GM23338 (cell line): Measurements from ENCODE around the gene DDX4. TPM values are rescaled to one million over a fixed set of nuclear protein-coding genes. Genes with fewer than 3 reads are reported as not detected.
"Not testable (repeated sequence)": the region's sequence is repeated elsewhere in the genome, so short reads cannot be mapped to it uniquely, and the experiment has no call there.

Experiments used
- ATAC-seq: fragments of 200-7000 bp; cut with Tn5 transposase; 3 replicates; pipeline ENCODE4 v1.9.1; 2020
- DNase-seq: peaks from one replicate; pipeline ENCODE4 v3.0.0-alpha.2; 2015; ENCODE audit warnings: low spot score
- H2AFZ ChIP-seq: fragments of 200-600 bp; sonication (generic); 2 replicates; pipeline ENCODE4 v1.8.0; 2016; ENCODE audit warnings: antibody characterized with exemption, mild to moderate bottlenecking, moderate library complexity
- H3F3A ChIP-seq: fragments of 200-600 bp; sonication (generic); replicated peaks from 2 replicates; pipeline ENCODE4 v1.8.0; 2017; ENCODE audit warnings: antibody characterized with exemption, mixed run types, low read depth
- H3K27ac ChIP-seq: fragments of 200-600 bp; sonication (generic); 2 replicates; pipeline ENCODE4 v1.6.1; 2016; ENCODE audit warnings: low read depth
- H3K27me3 ChIP-seq: fragments of 200-600 bp; sonication (generic); 2 replicates; pipeline ENCODE4 v1.8.0; 2016; ENCODE audit warnings: mild to moderate bottlenecking, mixed run types, moderate library complexity; ENCODE audit not compliant: insufficient read depth
- H3K36me3 ChIP-seq: fragments of 200-600 bp; sonication (generic); 2 replicates; pipeline ENCODE4 v1.8.0; 2016; ENCODE audit warnings: mild to moderate bottlenecking; ENCODE audit not compliant: insufficient read depth
- H3K4me1 ChIP-seq: fragments of 200-600 bp; sonication (generic); 2 replicates; pipeline ENCODE4 v1.8.0; 2016; ENCODE audit warnings: mild to moderate bottlenecking, moderate library complexity; ENCODE audit not compliant: insufficient read depth
- H3K4me2 ChIP-seq: fragments of 200-600 bp; sonication (generic); 2 replicates; pipeline ENCODE4 v1.7.1; 2017; ENCODE audit warnings: mixed run types
- H3K4me3 ChIP-seq: fragments of 200-600 bp; sonication (generic); 2 replicates; pipeline ENCODE4 v1.6.1; 2016; ENCODE audit warnings: mixed run types
- H3K79me2 ChIP-seq: fragments of 200-600 bp; sonication (generic); replicated peaks from 2 replicates; pipeline ENCODE4 v1.8.0; 2017; ENCODE audit warnings: mild to moderate bottlenecking; ENCODE audit not compliant: insufficient read depth
- H3K9me2 ChIP-seq: fragments of 200-600 bp; sonication (generic); 2 replicates; pipeline ENCODE4 v1.8.0; 2017; ENCODE audit not compliant: insufficient read depth
- H4K20me1 ChIP-seq: fragments of 200-600 bp; sonication (generic); replicated peaks from 2 replicates; pipeline ENCODE4 v1.8.0; 2017; ENCODE audit warnings: mild to moderate bottlenecking; ENCODE audit not compliant: insufficient read depth
- H3K27ac Mint-ChIP-seq: 2 replicates; pipeline ENCODE4 v1.8.0; 2020; ENCODE audit warnings: inconsistent platforms, mild to moderate bottlenecking, moderate library complexity, mixed read lengths
- H3K27me3 Mint-ChIP-seq: 3 replicates; pipeline ENCODE4 v1.8.0; 2022; ENCODE audit warnings: low read depth, mild to moderate bottlenecking, moderate library complexity, mixed read lengths, inconsistent platforms; ENCODE audit not compliant: insufficient read depth, poor library complexity
- H3K36me3 Mint-ChIP-seq: 3 replicates; pipeline ENCODE4 v1.8.0; 2021; ENCODE audit warnings: low read depth, mild to moderate bottlenecking, inconsistent platforms, moderate library complexity, mixed read lengths
- H3K4me1 Mint-ChIP-seq: 3 replicates; pipeline ENCODE4 v1.8.0; 2020; ENCODE audit warnings: mild to moderate bottlenecking, inconsistent platforms, mixed read lengths
- H3K4me3 Mint-ChIP-seq: 3 replicates; pipeline ENCODE4 v1.8.0; 2021; ENCODE audit warnings: moderate library complexity, mild to moderate bottlenecking, inconsistent platforms, mixed read lengths
- H3K9me3 Mint-ChIP-seq: 3 replicates; pipeline ENCODE4 v1.8.0; 2020; ENCODE audit warnings: moderate library complexity, mild to moderate bottlenecking, inconsistent platforms, mixed read lengths
- EZH2 ChIP-seq: fragments of 200-600 bp; sonication (generic); IDR thresholded peaks from one replicate; pipeline ENCODE4 v1.8.0; 2017; ENCODE audit warnings: antibody characterized with exemption, mild to moderate bottlenecking, low read depth; ENCODE audit not compliant: unreplicated experiment
- NANOG ChIP-seq: IDR thresholded peaks from 2 replicates; pipeline ENCODE4 v1.6.1; 2016; ENCODE audit warnings: antibody characterized with exemption, borderline replicate concordance
- POLR2AphosphoS5 ChIP-seq: IDR thresholded peaks from 2 replicates; pipeline ENCODE4 v1.6.1; 2016; ENCODE audit warnings: antibody characterized with exemption, low read depth
- STAT1 ChIP-seq: IDR thresholded peaks from one replicate; pipeline ENCODE4 v1.6.1; 2016; ENCODE audit warnings: antibody characterized with exemption; ENCODE audit not compliant: unreplicated experiment
- ZNF114 ChIP-seq: fragments of 250-450 bp; sonication (Bioruptor Pico); IDR thresholded peaks from 2 replicates; pipeline ENCODE4 v1.5.0; 2020; ENCODE audit warnings: mild to moderate bottlenecking, moderate library complexity
- ZNF331 ChIP-seq: fragments of 250-450 bp; sonication (Bioruptor Pico); IDR thresholded peaks from 2 replicates; pipeline ENCODE4 v1.5.0; 2020; ENCODE audit warnings: low read depth, mild to moderate bottlenecking, moderate library complexity
- polyA plus RNA-seq: library from polyadenylated mRNA; unstranded; fragments of >200 nt; fragmentation: Nextera tagmentation; extraction: Ambion mirVana; gene quantifications from 2 replicates; pipeline ENCODE4 v1.2.1, GENCODE V29; 2016
- total RNA-seq: library from RNA; depleted of rRNA; stranded (reverse); fragments of >200 nt; shearing (Covaris generic); gene quantifications from 2 replicates; pipeline ENCODE4 v1.2.3, GENCODE V29; 2014
- TF ChIP-seq, protein P1 (sequence below): fragments of 250-450 bp; sonication (Bioruptor Pico); IDR thresholded peaks from 2 replicates; pipeline ENCODE4 v1.5.0; 2020; ENCODE audit warnings: mild to moderate bottlenecking, moderate library complexity
- TF ChIP-seq, protein P2 (sequence below), 2 experiments: fragments of 200-600 bp in 1 of 2; sonication (generic) in 1 of 2; conservative IDR thresholded peaks; 2 replicates each; pipeline versions ENCODE4 v1.5.1 to v1.6.1; 2016 to 2017; ENCODE audit warnings: antibody characterized with exemption in 2 of 2, low read depth in 2 of 2, mild to moderate bottlenecking in 2 of 2, moderate library complexity in 1 of 2
- TF ChIP-seq, protein P3 (sequence below): IDR thresholded peaks from one replicate; pipeline ENCODE4 v1.6.1; 2018; ENCODE audit warnings: antibody characterized with exemption; ENCODE audit not compliant: unreplicated experiment

DDX4 gene
- total and polyA plus RNA-seq, 2 experiments from 2014 or later: 0.83 TPM; not detected in 1

GRCh38 chr5:55761721-55762120, 23.9 kb downstream of the DDX4 start:
- H3K79me2 ChIP-seq, H3K36me3 Mint-ChIP-seq, H3K4me3 Mint-ChIP-seq, H3K36me3 ChIP-seq, H3K27me3 Mint-ChIP-seq, H3K4me1 ChIP-seq, H3K9me3 Mint-ChIP-seq, ATAC-seq, H3K4me1 Mint-ChIP-seq, H2AFZ ChIP-seq, H3K27ac Mint-ChIP-seq, H3K4me2 ChIP-seq, H3K27me3 ChIP-seq, H3K9me2 ChIP-seq, H3F3A ChIP-seq, H3K4me3 ChIP-seq, H3K27ac ChIP-seq, DNase-seq, H4K20me1 ChIP-seq: not testable (repeated sequence)

GRCh38 chr5:55763746-55764420, 26.0 kb downstream of the DDX4 start:
- Histone ChIP-seq H3K4me2 (no peak overlapping the region), H3K79me2 (no peaks in the 10 kb centered on the region), H4K20me1 (no peaks in the 10 kb centered on the region), H3K4me3 (no peak overlapping the region), H3F3A (no peaks in the 10 kb centered on the region), H3K27ac (no peak overlapping the region), H3K9me2 (no peaks in the 10 kb centered on the region), H3K36me3 (no peaks in the 10 kb centered on the region), H3K4me1 (no peaks in the 10 kb centered on the region), H2AFZ (no peak overlapping the region), H3K27me3 (no peaks in the 10 kb centered on the region)
- Mint-ChIP-seq H3K4me3 (no peak overlapping the region), H3K4me1 (no peaks in the 10 kb centered on the region), H3K36me3 (no peaks in the 10 kb centered on the region), H3K27ac (no peak overlapping the region), H3K9me3 (no peaks in the 10 kb centered on the region), H3K27me3 (peaks cover 3% of the 10 kb centered on the region)
- ATAC-seq (no peak), DNase-seq (no peak)
- TF ChIP-seq, protein P1, sequence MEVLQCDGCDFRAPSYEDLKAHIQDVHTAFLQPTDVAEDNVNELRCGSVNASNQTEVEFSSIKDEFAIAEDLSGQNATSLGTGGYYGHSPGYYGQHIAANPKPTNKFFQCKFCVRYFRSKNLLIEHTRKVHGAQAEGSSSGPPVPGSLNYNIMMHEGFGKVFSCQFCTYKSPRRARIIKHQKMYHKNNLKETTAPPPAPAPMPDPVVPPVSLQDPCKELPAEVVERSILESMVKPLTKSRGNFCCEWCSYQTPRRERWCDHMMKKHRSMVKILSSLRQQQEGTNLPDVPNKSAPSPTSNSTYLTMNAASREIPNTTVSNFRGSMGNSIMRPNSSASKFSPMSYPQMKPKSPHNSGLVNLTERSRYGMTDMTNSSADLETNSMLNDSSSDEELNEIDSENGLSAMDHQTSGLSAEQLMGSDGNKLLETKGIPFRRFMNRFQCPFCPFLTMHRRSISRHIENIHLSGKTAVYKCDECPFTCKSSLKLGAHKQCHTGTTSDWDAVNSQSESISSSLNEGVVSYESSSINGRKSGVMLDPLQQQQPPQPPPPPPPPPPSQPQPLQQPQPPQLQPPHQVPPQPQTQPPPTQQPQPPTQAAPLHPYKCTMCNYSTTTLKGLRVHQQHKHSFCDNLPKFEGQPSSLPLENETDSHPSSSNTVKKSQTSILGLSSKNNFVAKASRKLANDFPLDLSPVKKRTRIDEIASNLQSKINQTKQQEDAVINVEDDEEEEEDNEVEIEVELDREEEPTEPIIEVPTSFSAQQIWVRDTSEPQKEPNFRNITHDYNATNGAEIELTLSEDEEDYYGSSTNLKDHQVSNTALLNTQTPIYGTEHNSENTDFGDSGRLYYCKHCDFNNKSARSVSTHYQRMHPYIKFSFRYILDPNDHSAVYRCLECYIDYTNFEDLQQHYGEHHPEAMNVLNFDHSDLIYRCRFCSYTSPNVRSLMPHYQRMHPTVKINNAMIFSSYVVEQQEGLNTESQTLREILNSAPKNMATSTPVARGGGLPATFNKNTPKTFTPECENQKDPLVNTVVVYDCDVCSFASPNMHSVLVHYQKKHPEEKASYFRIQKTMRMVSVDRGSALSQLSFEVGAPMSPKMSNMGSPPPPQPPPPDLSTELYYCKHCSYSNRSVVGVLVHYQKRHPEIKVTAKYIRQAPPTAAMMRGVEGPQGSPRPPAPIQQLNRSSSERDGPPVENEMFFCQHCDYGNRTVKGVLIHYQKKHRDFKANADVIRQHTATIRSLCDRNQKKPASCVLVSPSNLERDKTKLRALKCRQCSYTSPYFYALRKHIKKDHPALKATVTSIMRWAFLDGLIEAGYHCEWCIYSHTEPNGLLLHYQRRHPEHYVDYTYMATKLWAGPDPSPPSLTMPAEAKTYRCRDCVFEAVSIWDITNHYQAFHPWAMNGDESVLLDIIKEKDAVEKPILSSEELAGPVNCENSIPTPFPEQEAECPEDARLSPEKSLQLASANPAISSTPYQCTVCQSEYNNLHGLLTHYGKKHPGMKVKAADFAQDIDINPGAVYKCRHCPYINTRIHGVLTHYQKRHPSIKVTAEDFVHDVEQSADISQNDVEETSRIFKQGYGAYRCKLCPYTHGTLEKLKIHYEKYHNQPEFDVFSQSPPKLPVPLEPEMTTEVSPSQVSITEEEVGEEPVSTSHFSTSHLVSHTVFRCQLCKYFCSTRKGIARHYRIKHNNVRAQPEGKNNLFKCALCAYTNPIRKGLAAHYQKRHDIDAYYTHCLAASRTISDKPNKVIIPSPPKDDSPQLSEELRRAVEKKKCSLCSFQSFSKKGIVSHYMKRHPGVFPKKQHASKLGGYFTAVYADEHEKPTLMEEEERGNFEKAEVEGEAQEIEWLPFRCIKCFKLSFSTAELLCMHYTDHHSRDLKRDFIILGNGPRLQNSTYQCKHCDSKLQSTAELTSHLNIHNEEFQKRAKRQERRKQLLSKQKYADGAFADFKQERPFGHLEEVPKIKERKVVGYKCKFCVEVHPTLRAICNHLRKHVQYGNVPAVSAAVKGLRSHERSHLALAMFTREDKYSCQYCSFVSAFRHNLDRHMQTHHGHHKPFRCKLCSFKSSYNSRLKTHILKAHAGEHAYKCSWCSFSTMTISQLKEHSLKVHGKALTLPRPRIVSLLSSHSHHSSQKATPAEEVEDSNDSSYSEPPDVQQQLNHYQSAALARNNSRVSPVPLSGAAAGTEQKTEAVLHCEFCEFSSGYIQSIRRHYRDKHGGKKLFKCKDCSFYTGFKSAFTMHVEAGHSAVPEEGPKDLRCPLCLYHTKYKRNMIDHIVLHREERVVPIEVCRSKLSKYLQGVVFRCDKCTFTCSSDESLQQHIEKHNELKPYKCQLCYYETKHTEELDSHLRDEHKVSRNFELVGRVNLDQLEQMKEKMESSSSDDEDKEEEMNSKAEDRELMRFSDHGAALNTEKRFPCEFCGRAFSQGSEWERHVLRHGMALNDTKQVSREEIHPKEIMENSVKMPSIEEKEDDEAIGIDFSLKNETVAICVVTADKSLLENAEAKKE (CRISPR knock-in tag): no peak
- TF ChIP-seq STAT1 (no peak), ZNF114 (no peak), EZH2 (no peak), NANOG (no peak), POLR2AphosphoS5 (no peak), ZNF331 (CRISPR knock-in tag) (no peak)
- TF ChIP-seq, protein P2, sequence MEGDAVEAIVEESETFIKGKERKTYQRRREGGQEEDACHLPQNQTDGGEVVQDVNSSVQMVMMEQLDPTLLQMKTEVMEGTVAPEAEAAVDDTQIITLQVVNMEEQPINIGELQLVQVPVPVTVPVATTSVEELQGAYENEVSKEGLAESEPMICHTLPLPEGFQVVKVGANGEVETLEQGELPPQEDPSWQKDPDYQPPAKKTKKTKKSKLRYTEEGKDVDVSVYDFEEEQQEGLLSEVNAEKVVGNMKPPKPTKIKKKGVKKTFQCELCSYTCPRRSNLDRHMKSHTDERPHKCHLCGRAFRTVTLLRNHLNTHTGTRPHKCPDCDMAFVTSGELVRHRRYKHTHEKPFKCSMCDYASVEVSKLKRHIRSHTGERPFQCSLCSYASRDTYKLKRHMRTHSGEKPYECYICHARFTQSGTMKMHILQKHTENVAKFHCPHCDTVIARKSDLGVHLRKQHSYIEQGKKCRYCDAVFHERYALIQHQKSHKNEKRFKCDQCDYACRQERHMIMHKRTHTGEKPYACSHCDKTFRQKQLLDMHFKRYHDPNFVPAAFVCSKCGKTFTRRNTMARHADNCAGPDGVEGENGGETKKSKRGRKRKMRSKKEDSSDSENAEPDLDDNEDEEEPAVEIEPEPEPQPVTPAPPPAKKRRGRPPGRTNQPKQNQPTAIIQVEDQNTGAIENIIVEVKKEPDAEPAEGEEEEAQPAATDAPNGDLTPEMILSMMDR (conservative IDR thresholded peaks at IDR 0.05; ENCODE audit: low read depth in 2 of 2): no peak
- TF ChIP-seq, protein P3, sequence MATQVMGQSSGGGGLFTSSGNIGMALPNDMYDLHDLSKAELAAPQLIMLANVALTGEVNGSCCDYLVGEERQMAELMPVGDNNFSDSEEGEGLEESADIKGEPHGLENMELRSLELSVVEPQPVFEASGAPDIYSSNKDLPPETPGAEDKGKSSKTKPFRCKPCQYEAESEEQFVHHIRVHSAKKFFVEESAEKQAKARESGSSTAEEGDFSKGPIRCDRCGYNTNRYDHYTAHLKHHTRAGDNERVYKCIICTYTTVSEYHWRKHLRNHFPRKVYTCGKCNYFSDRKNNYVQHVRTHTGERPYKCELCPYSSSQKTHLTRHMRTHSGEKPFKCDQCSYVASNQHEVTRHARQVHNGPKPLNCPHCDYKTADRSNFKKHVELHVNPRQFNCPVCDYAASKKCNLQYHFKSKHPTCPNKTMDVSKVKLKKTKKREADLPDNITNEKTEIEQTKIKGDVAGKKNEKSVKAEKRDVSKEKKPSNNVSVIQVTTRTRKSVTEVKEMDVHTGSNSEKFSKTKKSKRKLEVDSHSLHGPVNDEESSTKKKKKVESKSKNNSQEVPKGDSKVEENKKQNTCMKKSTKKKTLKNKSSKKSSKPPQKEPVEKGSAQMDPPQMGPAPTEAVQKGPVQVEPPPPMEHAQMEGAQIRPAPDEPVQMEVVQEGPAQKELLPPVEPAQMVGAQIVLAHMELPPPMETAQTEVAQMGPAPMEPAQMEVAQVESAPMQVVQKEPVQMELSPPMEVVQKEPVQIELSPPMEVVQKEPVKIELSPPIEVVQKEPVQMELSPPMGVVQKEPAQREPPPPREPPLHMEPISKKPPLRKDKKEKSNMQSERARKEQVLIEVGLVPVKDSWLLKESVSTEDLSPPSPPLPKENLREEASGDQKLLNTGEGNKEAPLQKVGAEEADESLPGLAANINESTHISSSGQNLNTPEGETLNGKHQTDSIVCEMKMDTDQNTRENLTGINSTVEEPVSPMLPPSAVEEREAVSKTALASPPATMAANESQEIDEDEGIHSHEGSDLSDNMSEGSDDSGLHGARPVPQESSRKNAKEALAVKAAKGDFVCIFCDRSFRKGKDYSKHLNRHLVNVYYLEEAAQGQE: no peak
